ENCODE data around the gene ADRA1B.

ADRA1B gene

GRCh38 chr5:159936686-159937329 is 20.5 kb downstream of the ADRA1B start:
- H3K9me3 ChIP-seq (ENCODE audit: insufficient read depth, low read depth, low read length) = no peaks in the 10 kb centered on the region
- H3K27me3 ChIP-seq (ENCODE audit: insufficient read depth, low read length) = no peaks in the 10 kb centered on the region

GRCh38 chr5:159937580-159937979 is 21.3 kb downstream of the ADRA1B start:
- no peaks in the 10 kb centered on the region for H3K9me3 ChIP-seq (ENCODE audit: insufficient read depth, low read depth, low read length)
- no peaks in the 10 kb centered on the region for H3K36me3 ChIP-seq (ENCODE audit: insufficient read depth, low read depth, low read length)
- H3K27ac ChIP-seq (ENCODE audit: low read length) = no peak overlapping the region
- H3K4me1 ChIP-seq (ENCODE audit: insufficient read depth, low read length) = no peaks in the 10 kb centered on the region
- H3K9ac ChIP-seq (ENCODE audit: low read depth, low read length) = no peak overlapping the region
- H3K4me3 ChIP-seq (ENCODE audit: low read length) = no peak overlapping the region
- no peaks in the 10 kb centered on the region for H3K27me3 ChIP-seq (ENCODE audit: insufficient read depth, low read length)

More at GRCh38 chr5:159936686-159937329, 20.5 kb downstream of the ADRA1B start:
- Histone ChIP-seq H3K9ac (ENCODE audit: low read depth, low read length) (no peak overlapping the region), H3K4me1 (ENCODE audit: insufficient read depth, low read length) (no peaks in the 10 kb centered on the region), H3K36me3 (ENCODE audit: insufficient read depth, low read depth, low read length) (no peaks in the 10 kb centered on the region), H3K4me3 (ENCODE audit: low read length) (no peak overlapping the region), H3K27ac (ENCODE audit: low read length) (no peak overlapping the region)

GRCh38 chr5:159943326-159943725 is 27.0 kb downstream of the ADRA1B start:
- no peaks in the 10 kb centered on the region for H3K36me3 ChIP-seq (ENCODE audit: insufficient read depth, low read depth, low read length)
- H3K27ac ChIP-seq (ENCODE audit: low read length) = no peak overlapping the region
- no peaks in the 10 kb centered on the region for H3K9me3 ChIP-seq (ENCODE audit: insufficient read depth, low read depth, low read length)
- H3K27me3 ChIP-seq (ENCODE audit: insufficient read depth, low read length) = no peaks in the 10 kb centered on the region
- no peaks in the 10 kb centered on the region for H3K4me1 ChIP-seq (ENCODE audit: insufficient read depth, low read length)
- no peak overlapping the region for H3K9ac ChIP-seq (ENCODE audit: low read depth, low read length)
- H3K4me3 ChIP-seq (ENCODE audit: low read length) = no peak overlapping the region

DNA sequence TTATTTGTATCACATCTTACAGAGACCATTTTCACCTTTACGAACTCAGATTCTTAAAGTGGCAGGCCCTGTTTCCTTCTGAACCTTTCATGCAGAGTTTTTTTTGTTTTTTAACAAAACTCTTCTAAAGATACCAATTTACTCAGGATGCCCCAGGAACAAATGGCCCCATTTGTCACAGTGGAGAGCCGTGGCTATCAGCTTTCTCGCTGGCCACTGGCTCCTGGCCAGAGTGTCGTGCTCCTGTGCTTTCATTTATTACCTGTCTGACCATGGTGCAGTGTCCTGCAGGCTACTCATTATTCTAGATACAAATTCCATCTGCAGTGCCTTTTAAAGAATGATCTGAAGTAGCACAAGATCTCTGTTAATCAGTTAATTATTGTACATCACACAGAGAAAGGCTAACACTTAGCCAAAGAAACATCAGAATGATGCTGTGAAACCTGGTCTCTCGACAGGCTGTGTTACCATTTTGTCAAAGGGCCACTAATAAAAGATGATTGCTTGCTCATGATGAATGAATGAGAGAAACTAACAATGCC is 27.8 kb downstream of the ADRA1B start:
- H3K4me3 ChIP-seq (ENCODE audit: low read length) = no peak overlapping the region
- H3K27me3 ChIP-seq (ENCODE audit: insufficient read depth, low read length) = no peaks in the 10 kb centered on the region
- no peaks in the 10 kb centered on the region for H3K36me3 ChIP-seq (ENCODE audit: insufficient read depth, low read depth, low read length)
- no peak overlapping the region for H3K9ac ChIP-seq (ENCODE audit: low read depth, low read length)
- H3K4me1 ChIP-seq (ENCODE audit: insufficient read depth, low read length) = no peaks in the 10 kb centered on the region
- no peaks in the 10 kb centered on the region for H3K9me3 ChIP-seq (ENCODE audit: insufficient read depth, low read depth, low read length)
- H3K27ac ChIP-seq (ENCODE audit: low read length) = no peak overlapping the region

DNA sequence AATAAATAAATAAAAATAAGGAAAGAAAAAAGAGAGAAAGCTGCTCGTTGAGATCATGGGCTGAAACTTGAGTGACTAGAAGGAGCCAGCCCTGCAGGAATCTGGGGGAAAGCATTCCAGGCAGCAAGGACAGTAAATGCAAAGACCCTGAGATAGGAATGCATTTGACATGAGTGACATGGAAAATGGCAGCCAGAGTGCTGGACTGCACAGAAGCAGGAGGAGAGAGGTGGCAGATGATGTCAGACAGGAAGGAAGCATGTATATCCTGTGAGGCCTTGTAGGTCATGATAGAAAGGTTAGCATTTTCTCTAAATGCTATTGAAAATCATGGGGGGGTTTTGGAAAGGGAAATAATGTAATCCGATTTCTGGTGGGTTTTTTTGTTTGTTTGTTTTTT is 29.1 kb downstream of the ADRA1B start:
- Histone ChIP-seq H3K27me3 (ENCODE audit: insufficient read depth, low read length) (no peaks in the 10 kb centered on the region), H3K4me1 (ENCODE audit: insufficient read depth, low read length) (no peaks in the 10 kb centered on the region), H3K9me3 (ENCODE audit: insufficient read depth, low read depth, low read length) (no peaks in the 10 kb centered on the region), H3K9ac (ENCODE audit: low read depth, low read length) (no peak overlapping the region), H3K27ac (ENCODE audit: low read length) (no peak overlapping the region), H3K4me3 (ENCODE audit: low read length) (no peak overlapping the region), H3K36me3 (ENCODE audit: insufficient read depth, low read depth, low read length) (no peaks in the 10 kb centered on the region)

DNA sequence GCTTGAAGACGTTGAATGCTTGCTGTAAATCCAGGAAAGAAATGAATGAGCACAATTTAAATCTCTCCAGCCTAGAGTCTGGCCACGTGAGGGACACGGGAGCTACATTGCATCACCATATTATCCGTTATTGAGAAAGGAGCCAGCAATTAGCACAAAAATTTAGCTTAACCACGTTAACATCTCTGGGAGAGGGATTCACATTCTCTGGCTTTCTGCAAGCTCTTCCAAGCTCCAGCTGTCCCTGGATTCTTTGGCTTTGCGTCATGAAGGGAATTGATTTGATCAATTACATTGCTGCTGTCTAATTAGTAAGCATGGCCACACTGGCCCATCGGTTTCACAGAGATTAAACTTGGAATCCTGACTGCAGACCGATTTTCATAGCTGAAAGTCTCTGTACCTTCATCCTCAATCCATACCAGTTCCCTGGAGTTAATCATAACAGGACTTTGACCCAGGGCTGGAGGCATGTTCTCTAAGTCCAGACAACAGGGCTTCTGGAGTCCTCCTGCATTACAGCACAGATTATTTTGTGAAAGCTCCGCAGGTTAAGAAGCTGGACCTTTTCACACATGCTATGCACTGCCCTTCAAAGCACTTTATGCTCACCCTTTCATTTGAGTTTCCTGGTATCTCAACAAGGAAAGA is 31.6 kb downstream of the ADRA1B start:
- no peak overlapping the region for H3K27ac ChIP-seq (ENCODE audit: low read length)
- H3K36me3 ChIP-seq (ENCODE audit: insufficient read depth, low read depth, low read length) = no peaks in the 10 kb centered on the region
- H3K4me3 ChIP-seq (ENCODE audit: low read length) = no peak overlapping the region
- H3K9ac ChIP-seq (ENCODE audit: low read depth, low read length) = no peak overlapping the region
- H3K9me3 ChIP-seq (ENCODE audit: insufficient read depth, low read depth, low read length) = no peaks in the 10 kb centered on the region
- H3K27me3 ChIP-seq (ENCODE audit: insufficient read depth, low read length) = no peaks in the 10 kb centered on the region
- no peaks in the 10 kb centered on the region for H3K4me1 ChIP-seq (ENCODE audit: insufficient read depth, low read length)

DNA sequence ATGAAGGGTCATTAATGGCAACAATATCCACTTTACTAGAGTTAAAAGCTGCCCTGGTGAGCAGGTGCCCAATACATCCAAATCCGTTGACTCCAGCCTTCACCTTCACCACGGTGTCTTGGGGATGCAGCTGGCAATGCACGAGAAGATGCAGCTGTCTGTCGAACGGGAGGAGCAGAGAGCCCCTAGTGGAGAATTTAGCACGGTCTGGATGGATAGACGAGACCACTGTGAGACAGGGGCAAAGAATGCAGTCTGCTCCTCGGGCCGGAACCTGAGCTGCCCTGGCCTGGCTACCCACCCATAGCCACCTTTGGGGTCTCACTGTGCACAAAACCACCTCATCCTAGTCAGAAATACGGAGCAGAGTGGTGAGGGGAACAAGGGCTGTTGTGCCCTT is 35.1 kb downstream of the ADRA1B start:
- no peaks in the 10 kb centered on the region for H3K27me3 ChIP-seq (ENCODE audit: insufficient read depth, low read length)
- H3K9me3 ChIP-seq (ENCODE audit: insufficient read depth, low read depth, low read length) = no peaks in the 10 kb centered on the region
- H3K9ac ChIP-seq (ENCODE audit: low read depth, low read length) = no peak overlapping the region
- no peaks in the 10 kb centered on the region for H3K36me3 ChIP-seq (ENCODE audit: insufficient read depth, low read depth, low read length)
- H3K27ac ChIP-seq (ENCODE audit: low read length) = no peak overlapping the region
- H3K4me3 ChIP-seq (ENCODE audit: low read length) = no peak overlapping the region
- no peaks in the 10 kb centered on the region for H3K4me1 ChIP-seq (ENCODE audit: insufficient read depth, low read length)

DNA sequence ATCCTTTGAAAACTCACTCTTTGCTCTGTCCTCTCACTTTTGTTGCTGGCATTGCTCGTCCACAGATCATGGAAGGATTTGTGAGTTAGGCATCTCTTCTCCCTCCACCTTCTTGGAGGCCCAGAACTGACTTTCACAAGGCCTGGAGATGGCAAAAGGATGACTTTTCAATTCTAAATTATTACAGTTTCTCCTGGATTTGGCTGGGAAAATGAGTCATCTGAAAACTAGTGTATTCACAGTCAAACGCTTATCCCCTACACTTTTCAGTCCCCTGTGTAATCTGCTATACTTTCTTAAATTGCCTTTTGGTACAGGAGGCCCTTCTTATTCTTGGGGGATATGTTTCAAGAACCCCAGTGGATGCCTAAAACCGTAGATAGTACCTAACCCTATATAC is 35.6 kb downstream of the ADRA1B start:
- no peaks in the 10 kb centered on the region for H3K36me3 ChIP-seq (ENCODE audit: insufficient read depth, low read depth, low read length)
- no peak overlapping the region for H3K9ac ChIP-seq (ENCODE audit: low read depth, low read length)
- H3K4me1 ChIP-seq (ENCODE audit: insufficient read depth, low read length) = no peaks in the 10 kb centered on the region
- H3K27ac ChIP-seq (ENCODE audit: low read length) = no peak overlapping the region
- H3K27me3 ChIP-seq (ENCODE audit: insufficient read depth, low read length) = no peaks in the 10 kb centered on the region
- no peaks in the 10 kb centered on the region for H3K9me3 ChIP-seq (ENCODE audit: insufficient read depth, low read depth, low read length)
- no peak overlapping the region for H3K4me3 ChIP-seq (ENCODE audit: low read length)

DNA sequence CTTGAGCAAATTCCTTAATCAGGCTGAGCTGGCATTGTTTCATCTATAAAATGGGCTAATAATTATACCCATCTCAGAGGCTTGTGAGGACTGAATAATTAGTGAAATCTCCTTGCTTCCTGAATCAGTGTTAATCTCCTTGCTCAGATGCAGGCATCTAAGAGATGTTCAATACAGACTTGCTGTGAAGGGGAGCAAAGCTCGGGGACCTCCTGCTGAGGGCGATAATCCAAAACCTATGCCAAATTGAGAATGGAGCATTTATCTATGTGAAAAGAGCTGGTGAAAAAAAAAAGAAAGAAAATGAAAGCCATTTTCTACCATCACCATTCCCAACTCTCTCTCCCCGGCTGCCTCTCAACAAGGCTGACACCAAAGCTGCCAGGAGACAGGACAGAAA is 37.3 kb downstream of the ADRA1B start:
- H3K4me1 ChIP-seq (ENCODE audit: insufficient read depth, low read length) = no peaks in the 10 kb centered on the region
- no peak overlapping the region for H3K9ac ChIP-seq (ENCODE audit: low read depth, low read length)
- H3K27me3 ChIP-seq (ENCODE audit: insufficient read depth, low read length) = no peaks in the 10 kb centered on the region
- no peaks in the 10 kb centered on the region for H3K9me3 ChIP-seq (ENCODE audit: insufficient read depth, low read depth, low read length)
- no peak overlapping the region for H3K27ac ChIP-seq (ENCODE audit: low read length)
- H3K4me3 ChIP-seq (ENCODE audit: low read length) = no peak overlapping the region
- no peaks in the 10 kb centered on the region for H3K36me3 ChIP-seq (ENCODE audit: insufficient read depth, low read depth, low read length)

GRCh38 chr5:159955056-159955624 is 38.9 kb downstream of the ADRA1B start:
- Histone ChIP-seq H3K9me3 (ENCODE audit: insufficient read depth, low read depth, low read length) (no peaks in the 10 kb centered on the region), H3K9ac (ENCODE audit: low read depth, low read length) (no peak overlapping the region), H3K36me3 (ENCODE audit: insufficient read depth, low read depth, low read length) (no peaks in the 10 kb centered on the region), H3K4me3 (ENCODE audit: low read length) (no peak overlapping the region), H3K4me1 (ENCODE audit: insufficient read depth, low read length) (no peaks in the 10 kb centered on the region), H3K27ac (ENCODE audit: low read length) (no peak overlapping the region), H3K27me3 (ENCODE audit: insufficient read depth, low read length) (no peaks in the 10 kb centered on the region)

- no peaks in the 10 kb centered on the region for H3K4me1 ChIP-seq (ENCODE audit: insufficient read depth, low read length)
- no peaks in the 10 kb centered on the region for H3K27me3 ChIP-seq (ENCODE audit: insufficient read depth, low read length)
- H3K27ac ChIP-seq (ENCODE audit: low read length) = no peak overlapping the region
Observed at GRCh38 chr5:159956074-159956473, 39.8 kb downstream of the ADRA1B start.

More at GRCh38 chr5:159956074-159956473, 39.8 kb downstream of the ADRA1B start:
- Histone ChIP-seq H3K9ac (ENCODE audit: low read depth, low read length) (no peak overlapping the region), H3K4me3 (ENCODE audit: low read length) (no peak overlapping the region), H3K9me3 (ENCODE audit: insufficient read depth, low read depth, low read length) (no peaks in the 10 kb centered on the region), H3K36me3 (ENCODE audit: insufficient read depth, low read depth, low read length) (no peaks in the 10 kb centered on the region)

Data from iPS-20b (cell line).